DMS 273 (cell line): ENCODE data around the gene TGIF2LY.
"Not testable (repeated sequence)": the region's sequence is repeated elsewhere in the genome, so short reads cannot be mapped to it uniquely, and the experiment has no call there.

Experiments
- DNase-seq: peaks from one replicate; lab custom pipeline; 2025; ENCODE audit not compliant: unreplicated experiment; lab: John Stamatoyannopoulos, UW

Gene TGIF2LY

GRCh38 chrY:3578767-3579166, at the start of gene TGIF2LY:
TSS of gene TGIF2LY (plus strand) at chrY:3579067. CDS start at chrY:3579245, 178 bp downstream.
- DNase-seq, result not testable (repeated sequence)
